ENCODE data around the gene EXOC2. TPM values are rescaled to one million over a fixed set of nuclear protein-coding genes. Genes with fewer than 3 reads are reported as not detected.

The EXOC2 gene
- total RNA-seq, 1 donor from 2014 or later, result 11.4 TPM

DNA sequence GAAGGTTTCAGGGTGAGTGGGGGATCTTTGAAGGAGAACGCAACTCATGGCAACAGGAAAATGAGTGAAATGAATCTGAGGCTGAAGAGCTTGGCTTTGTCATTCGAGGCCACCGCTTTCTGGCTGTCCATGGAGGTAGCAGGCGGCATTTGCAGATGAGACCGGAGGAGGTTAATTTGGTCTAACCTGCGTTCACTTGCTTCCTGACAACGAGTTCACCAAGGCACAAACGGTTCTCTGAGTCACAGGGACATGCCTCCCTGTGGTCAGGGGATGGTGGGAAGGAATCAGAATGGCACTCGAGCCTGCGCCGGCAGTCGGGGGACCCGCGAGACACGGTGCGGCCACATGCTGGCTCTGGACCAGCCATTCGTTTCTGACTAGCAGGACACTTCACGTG, 226.4 kb downstream of the EXOC2 start:
- Histone ChIP-seq H3K27ac (no peak overlapping the region), H3K9me3 (no peaks in the 10 kb centered on the region), H3K27me3 (no peaks in the 10 kb centered on the region), H3K36me3 (no peaks in the 10 kb centered on the region), H3K4me1 (no peaks in the 10 kb centered on the region), H3K4me3 (no peak overlapping the region)
- TF ChIP-seq, protein P1, sequence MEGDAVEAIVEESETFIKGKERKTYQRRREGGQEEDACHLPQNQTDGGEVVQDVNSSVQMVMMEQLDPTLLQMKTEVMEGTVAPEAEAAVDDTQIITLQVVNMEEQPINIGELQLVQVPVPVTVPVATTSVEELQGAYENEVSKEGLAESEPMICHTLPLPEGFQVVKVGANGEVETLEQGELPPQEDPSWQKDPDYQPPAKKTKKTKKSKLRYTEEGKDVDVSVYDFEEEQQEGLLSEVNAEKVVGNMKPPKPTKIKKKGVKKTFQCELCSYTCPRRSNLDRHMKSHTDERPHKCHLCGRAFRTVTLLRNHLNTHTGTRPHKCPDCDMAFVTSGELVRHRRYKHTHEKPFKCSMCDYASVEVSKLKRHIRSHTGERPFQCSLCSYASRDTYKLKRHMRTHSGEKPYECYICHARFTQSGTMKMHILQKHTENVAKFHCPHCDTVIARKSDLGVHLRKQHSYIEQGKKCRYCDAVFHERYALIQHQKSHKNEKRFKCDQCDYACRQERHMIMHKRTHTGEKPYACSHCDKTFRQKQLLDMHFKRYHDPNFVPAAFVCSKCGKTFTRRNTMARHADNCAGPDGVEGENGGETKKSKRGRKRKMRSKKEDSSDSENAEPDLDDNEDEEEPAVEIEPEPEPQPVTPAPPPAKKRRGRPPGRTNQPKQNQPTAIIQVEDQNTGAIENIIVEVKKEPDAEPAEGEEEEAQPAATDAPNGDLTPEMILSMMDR (IDR thresholded peaks at IDR 0.05), result no peak
- intact Hi-C loops (cut with DNase I), result no loop called here
- DNase-seq (ENCODE audit: low spot score in 2 of 2), result no peak

DNA sequence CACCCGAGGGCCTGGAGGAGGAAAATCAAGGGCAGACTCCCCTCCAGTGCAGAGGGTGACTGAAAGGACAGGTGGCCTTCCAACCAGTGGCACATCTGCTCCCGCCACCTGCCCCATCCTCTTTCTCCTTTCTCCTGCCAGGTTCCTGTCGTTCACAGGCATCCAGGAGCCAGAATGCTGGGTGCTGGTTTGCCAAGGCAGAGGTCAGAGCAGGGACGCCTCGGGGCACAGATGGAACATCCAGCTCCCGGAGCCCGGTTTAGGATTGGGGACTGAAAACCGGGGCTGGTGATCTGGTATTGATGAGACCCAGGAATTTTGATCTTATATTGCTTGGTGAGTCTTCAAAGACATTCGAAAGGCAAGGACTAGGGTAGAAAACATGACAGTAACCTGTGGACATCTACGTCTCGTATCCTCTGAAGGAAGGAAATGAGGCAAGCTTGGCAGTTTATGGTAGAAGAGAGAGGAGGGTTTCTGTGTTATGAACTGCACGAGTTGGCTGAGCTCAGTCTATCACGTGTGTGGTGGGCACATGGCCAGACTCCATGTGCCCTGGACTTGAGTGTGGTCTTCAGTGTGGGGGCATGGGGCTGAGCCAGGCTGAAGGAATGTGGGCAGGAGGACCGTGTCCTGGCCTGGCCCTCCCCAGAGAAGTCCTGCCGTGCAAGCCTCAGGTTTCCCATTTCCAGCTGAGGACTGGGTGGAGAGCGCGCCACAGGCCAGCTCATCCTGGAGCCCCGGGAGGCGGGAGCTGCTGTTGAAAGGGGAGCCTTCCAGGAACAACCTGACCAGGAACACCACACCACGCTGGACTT, 227.2 kb downstream of the EXOC2 start:
- intact Hi-C loops (cut with DNase I), result no loop called here
- no peak overlapping the region for H3K27ac ChIP-seq
- H3K4me3 ChIP-seq, result no peak overlapping the region
- TF ChIP-seq, protein P1 (IDR thresholded peaks at IDR 0.05), result no peak
- H3K36me3 ChIP-seq, result no peaks in the 10 kb centered on the region
- no peaks in the 10 kb centered on the region for H3K4me1 ChIP-seq
- no peaks in the 10 kb centered on the region for H3K9me3 ChIP-seq
- no peaks in the 10 kb centered on the region for H3K27me3 ChIP-seq
- DNase-seq (ENCODE audit: low spot score in 2 of 2), result no peak

DNA sequence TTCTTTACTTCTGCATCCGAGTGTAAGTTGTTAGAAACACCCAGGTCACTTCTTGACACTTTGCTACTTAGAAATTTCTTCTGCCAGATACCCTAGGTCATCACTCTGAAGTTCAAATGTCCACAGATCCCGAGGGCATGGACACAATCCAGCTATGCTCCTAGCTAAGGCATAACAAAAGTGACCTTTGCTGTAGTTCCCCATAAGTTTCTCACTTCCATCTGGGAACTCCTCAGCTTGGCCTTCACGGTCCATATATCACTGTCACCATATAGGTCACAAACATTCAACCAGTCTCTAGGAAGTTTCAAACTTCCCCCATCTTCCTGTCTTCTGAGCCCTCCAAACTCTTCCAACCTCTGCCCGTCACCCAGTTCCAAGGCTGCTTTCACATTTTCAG, 236.1 kb downstream of the EXOC2 start:
- Histone ChIP-seq H3K4me1 (no peaks in the 10 kb centered on the region), H3K27ac (no peak overlapping the region), H3K4me3 (no peak overlapping the region), H3K9me3 (no peaks in the 10 kb centered on the region), H3K27me3 (no peaks in the 10 kb centered on the region), H3K36me3 (no peaks in the 10 kb centered on the region)
- TF ChIP-seq, protein P1 (IDR thresholded peaks at IDR 0.05), result no peak
- intact Hi-C loops (cut with DNase I), result no loop called here
- DNase-seq (ENCODE audit: low spot score in 2 of 2), result no peak

DNA sequence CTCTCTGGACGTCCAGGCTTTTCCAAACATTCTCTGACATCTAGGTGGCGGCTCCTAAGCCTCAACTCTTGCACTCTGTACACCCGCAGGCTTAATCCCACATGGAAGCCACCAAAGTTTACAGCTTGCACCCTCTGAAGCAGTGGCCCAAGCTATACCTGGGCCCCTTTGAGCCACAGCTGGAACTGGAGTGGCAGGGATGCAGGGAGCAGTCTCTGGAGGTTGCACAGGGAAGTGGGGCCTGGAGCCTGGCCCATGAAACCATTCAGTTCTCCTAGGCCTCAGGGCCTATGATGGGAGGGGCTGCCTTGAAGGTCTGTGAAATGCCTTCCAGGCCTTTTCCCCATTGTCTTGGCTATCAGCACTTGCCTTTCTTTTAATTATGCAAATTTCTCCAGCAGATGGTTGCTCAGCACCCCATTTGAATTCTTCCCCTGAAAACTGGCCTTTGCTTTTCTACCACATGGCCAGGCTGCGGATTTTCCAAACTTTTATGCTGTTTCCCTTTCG, 236.5 kb downstream of the EXOC2 start:
- TF ChIP-seq, protein P1 (IDR thresholded peaks at IDR 0.05), result no peak
- intact Hi-C loops (cut with DNase I), result no loop called here
- H3K27me3 ChIP-seq, result no peaks in the 10 kb centered on the region
- no peaks in the 10 kb centered on the region for H3K36me3 ChIP-seq
- H3K27ac ChIP-seq, result no peak overlapping the region
- H3K9me3 ChIP-seq, result no peaks in the 10 kb centered on the region
- no peak for DNase-seq (ENCODE audit: low spot score in 2 of 2)
- H3K4me1 ChIP-seq, result no peaks in the 10 kb centered on the region
- H3K4me3 ChIP-seq, result no peak overlapping the region

DNA sequence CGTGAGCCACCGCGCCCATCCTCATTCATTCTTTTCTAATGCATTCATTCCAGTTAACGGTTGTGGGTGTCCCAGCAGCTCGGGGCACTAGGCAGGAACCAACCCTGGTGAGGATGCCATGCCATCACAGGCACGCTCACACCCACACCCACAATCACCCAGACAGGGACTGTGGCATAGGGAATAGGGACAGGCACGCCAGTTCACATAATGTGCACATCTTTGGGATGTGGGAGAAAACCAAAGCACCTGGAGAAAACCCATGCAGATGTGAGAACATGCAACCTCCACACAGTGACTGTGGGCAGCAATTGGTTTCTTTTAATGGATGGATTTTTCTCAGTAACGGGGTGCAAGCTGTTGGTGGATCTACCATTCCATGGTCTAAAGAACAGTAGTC, 237.1 kb downstream of the EXOC2 start:
- no peak for DNase-seq (ENCODE audit: low spot score in 2 of 2)
- no peak overlapping the region for H3K27ac ChIP-seq
- H3K36me3 ChIP-seq, result no peaks in the 10 kb centered on the region
- intact Hi-C loops (cut with DNase I), result no loop called here
- H3K9me3 ChIP-seq, result no peaks in the 10 kb centered on the region
- H3K4me1 ChIP-seq, result no peaks in the 10 kb centered on the region
- H3K27me3 ChIP-seq, result no peaks in the 10 kb centered on the region
- H3K4me3 ChIP-seq, result no peak overlapping the region
- TF ChIP-seq, protein P1 (IDR thresholded peaks at IDR 0.05), result no peak
